KOPT-K1 (cell line): ENCODE data around the gene CTNNB1.
"Not testable (repeated sequence)": the region's sequence is repeated elsewhere in the genome, so short reads cannot be mapped to it uniquely, and the experiment has no call there.

Source experiments
- H3K27ac ChIP-seq: fragments of 200-600 bp; sonication (generic); 2 replicates; pipeline ENCODE4 v1.5.1; 2016; ENCODE audit warnings: antibody characterized with exemption, mild to moderate bottlenecking, low read depth, low read length; ENCODE audit not compliant: poor library complexity, severe bottlenecking
- H3K36me3 ChIP-seq: fragments of 200-600 bp; sonication (generic); 2 replicates; pipeline ENCODE4 v1.5.1; 2017; ENCODE audit warnings: antibody characterized with exemption, mild to moderate bottlenecking, low read length, moderate library complexity; ENCODE audit not compliant: insufficient read depth
- H3K9me3 ChIP-seq: fragments of 200-600 bp; sonication (generic); 2 replicates; pipeline ENCODE4 v1.5.1; 2017; ENCODE audit warnings: antibody characterized with exemption, low read length, mild to moderate bottlenecking; ENCODE audit not compliant: insufficient read depth, poor library complexity, severe bottlenecking

Gene CTNNB1

DNA sequence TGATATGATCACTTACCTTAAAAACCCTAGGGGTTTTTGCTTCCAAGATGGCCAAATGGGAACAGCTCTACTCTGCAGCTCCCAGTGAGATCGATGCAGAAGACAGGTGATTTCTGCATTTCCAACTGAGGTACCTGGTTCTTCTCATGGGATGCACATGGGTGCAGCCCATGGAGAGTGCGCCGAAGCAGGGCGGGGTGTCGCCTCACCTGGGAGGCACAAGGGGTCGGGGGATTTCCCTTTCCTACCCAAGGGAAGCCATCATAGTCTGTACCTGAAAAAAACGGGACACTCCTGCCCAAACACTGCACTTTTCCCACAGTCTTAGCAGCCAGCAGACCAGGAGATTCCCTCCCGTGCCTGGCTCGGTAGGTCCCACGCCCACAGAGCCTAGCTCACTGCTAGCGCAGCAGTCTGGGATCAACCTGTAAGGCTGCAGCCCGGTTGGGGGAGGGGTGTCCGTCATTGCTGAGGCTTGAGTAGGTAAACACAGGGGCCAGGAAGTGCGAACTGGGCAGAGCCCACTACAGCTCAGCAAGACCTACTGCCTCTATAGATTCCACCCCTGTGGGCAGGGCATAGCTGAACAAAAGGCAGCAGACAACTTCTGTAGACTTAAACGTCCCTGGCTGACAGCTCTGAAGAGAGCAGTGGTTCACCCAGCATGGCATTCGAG lies 78.6 kb downstream of the CTNNB1 start:
- Histone ChIP-seq H3K27ac (no peak overlapping the region), H3K9me3 (peaks cover 5% of the 10 kb centered on the region), H3K36me3 (no peaks in the 10 kb centered on the region)

DNA sequence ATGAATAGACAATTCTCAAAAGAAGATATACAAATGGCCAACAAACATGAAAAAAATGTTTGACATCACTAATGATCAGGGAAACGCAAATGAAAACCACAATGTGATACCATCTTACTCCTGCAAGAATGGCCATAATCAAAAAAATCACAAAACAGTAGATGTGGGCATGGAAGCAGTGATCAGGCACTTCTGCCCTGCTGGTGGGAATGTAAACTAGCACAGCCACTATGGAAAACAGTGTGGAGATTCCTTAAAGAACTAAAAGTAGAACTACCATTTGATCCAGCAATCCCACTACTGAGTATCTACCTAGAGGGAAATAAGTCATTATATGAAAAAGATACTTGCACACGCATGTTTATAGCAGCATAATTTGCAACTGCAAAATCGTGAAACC lies 85.6 kb downstream of the CTNNB1 start:
- not testable (repeated sequence) for H3K36me3 ChIP-seq, H3K9me3 ChIP-seq, H3K27ac ChIP-seq

DNA sequence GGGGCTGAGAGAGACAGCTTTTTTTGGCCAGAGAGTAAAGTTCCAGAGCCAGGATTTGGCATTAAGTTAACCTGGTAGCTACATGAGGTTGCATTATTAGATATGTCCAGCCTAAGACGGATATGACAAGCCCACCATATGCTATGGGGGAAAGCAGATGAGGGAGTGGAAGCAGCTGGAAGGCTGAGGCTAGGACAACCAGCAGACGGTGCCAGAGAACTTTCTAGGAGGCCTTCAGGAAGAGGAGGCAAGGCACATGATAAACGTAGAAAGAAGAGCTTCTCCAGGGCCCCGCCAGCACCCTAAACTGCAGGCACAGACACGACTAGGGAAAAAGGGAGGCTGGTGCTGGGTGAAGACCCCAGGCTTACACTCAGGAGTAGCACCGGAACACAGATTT lies 87.0 kb downstream of the CTNNB1 start:
- H3K9me3 ChIP-seq = no peaks in the 10 kb centered on the region
- H3K27ac ChIP-seq = no peak overlapping the region
- H3K36me3 ChIP-seq = no peaks in the 10 kb centered on the region

DNA sequence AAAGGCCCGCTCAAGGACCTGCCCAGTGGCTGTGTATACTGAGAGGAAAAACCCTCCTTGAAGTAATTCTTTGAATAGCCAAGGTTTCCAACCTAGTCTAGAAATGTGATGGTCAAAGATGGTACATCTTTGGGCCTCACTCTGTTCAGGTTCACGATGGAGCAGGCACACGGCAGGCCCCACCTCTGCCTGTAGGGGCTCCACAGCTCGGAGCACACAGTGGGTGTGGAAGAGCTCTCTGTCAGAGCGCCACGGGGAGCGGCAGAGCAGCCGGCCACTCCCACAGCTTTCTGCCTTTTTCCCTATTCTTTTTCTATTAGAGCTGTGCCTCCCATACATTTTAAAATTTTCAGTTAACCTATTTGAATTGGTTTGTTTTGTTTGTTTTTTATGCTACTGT lies 89.5 kb downstream of the CTNNB1 start:
- no peaks in the 10 kb centered on the region for H3K9me3 ChIP-seq
- no peaks in the 10 kb centered on the region for H3K36me3 ChIP-seq
- no peak overlapping the region for H3K27ac ChIP-seq
